ENCODE results near the gene NMRAL1.

DNA sequence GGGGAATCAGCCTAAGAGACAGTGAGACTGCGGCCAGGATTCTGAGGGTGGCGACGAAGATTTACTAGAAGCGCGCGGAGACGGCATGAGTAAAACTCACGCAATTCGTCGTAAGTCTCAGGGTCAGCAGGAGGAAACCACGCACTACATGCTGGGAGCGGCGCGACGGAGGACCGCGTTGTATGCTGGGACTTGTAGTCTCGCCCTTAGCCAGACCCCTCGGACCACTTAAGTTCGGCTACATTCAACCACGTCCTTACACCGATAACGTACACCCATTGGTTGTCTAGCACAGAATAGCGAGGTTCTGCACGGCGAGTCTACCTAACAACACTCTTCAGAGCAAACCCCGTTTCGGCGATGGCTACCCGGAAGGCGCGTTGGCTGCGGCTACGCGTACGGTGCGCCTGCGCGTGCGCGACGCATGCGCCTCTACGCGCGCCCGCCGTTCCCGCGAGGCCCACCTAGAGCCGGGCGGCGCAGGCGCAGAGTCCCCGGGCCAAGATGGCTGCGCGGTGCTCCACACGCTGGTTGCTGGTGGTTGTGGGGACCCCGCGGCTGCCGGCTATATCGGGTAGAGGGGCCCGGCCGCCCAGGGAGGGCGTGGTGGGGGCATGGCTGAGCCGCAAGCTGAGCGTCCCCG, 48.9 kb downstream of the NMRAL1 start, which contains the start of gene DNAJA3:
- no peak for TF ChIP-seq ZC3H10 (CRISPR knock-in tag; IDR thresholded peaks at IDR 0.05)
- no peak for TF ChIP-seq OSR1 (CRISPR knock-in tag; IDR thresholded peaks at IDR 0.05)
- no peak for TF ChIP-seq SNAI2 (CRISPR knock-in tag; IDR thresholded peaks at IDR 0.05)
- no peak for TF ChIP-seq ZFP3 (CRISPR knock-in tag; IDR thresholded peaks at IDR 0.05)
- no peak for TF ChIP-seq TCF4 (CRISPR knock-in tag; IDR thresholded peaks at IDR 0.05; ENCODE audit: borderline replicate concordance)
- TF ChIP-seq, protein P1, sequence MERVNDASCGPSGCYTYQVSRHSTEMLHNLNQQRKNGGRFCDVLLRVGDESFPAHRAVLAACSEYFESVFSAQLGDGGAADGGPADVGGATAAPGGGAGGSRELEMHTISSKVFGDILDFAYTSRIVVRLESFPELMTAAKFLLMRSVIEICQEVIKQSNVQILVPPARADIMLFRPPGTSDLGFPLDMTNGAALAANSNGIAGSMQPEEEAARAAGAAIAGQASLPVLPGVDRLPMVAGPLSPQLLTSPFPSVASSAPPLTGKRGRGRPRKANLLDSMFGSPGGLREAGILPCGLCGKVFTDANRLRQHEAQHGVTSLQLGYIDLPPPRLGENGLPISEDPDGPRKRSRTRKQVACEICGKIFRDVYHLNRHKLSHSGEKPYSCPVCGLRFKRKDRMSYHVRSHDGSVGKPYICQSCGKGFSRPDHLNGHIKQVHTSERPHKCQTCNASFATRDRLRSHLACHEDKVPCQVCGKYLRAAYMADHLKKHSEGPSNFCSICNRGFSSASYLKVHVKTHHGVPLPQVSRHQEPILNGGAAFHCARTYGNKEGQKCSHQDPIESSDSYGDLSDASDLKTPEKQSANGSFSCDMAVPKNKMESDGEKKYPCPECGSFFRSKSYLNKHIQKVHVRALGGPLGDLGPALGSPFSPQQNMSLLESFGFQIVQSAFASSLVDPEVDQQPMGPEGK (CRISPR knock-in tag; IDR thresholded peaks at IDR 0.05; ENCODE audit: borderline replicate concordance), result no peak
- TF ChIP-seq, protein P2, sequence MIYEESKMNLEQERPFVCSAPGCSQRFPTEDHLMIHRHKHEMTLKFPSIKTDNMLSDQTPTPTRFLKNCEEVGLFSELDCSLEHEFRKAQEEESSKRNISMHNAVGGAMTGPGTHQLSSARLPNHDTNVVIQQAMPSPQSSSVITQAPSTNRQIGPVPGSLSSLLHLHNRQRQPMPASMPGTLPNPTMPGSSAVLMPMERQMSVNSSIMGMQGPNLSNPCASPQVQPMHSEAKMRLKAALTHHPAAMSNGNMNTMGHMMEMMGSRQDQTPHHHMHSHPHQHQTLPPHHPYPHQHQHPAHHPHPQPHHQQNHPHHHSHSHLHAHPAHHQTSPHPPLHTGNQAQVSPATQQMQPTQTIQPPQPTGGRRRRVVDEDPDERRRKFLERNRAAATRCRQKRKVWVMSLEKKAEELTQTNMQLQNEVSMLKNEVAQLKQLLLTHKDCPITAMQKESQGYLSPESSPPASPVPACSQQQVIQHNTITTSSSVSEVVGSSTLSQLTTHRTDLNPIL (CRISPR knock-in tag; IDR thresholded peaks at IDR 0.05; ENCODE audit: low read depth), result no peak
- TF ChIP-seq GLIS3 (CRISPR knock-in tag; IDR thresholded peaks at IDR 0.05), result no peak
